ENCODE data around the gene IZUMO1.
A peak's percentile ranks its signal among the peaks of the same experiment; 100 is the strongest.
"Not testable (repeated sequence)": the region's sequence is repeated elsewhere in the genome, so short reads cannot be mapped to it uniquely, and the experiment has no call there.

Gene IZUMO1

DNA sequence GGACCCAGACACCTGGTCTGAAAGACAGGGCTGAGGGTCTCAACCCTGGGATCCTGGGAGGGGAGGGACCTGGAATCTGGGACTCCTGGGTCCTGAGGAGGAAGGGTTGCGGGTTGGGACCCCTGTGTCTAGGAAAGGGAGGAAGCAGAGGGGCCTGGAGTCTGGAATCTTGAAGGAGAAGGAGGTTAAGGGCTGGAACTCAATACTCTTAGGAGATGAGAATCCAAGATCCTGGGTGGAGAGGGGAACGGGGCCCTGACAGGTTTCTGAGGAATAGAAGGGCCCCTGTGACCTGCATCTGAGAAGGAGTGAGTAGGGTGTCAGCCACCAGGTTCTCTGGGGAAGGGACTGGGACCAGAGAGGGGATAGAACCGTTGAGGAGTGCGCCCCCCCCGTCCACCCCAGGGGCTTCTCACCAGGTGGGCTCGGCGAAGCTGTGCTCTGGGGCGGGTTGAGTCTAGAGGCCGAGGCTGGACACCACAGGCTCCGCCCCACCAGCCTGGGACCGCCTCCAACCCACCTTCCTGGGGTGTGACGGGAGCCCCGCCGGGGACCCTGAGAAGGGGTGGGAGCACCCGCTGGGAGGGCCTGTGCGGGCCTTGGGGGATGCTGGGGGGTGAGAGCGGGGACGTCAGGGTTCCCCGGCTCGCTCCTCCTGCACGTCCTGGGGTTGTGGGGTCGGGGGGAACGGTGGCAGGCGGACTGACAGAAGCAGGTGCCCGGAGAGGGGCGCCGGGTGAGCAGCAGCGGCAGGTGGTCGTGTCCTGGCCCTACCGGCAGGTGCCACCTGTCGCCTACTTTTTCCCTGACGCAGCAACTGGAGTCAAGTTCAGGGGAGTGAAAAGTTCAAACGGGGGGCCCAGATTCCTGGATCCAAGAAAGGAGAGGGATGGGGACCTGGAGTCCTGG, 27.2 kb downstream of the IZUMO1 start, which contains the start of gene MAMSTR:
TSS of gene MAMSTR (minus strand) at position 463 of the 909 bp plus-strand sequence. CDS start 694 bp downstream, outside the sequence.
- H3K4me3 ChIP-seq (ENCODE audit: low read depth, low read length), result peak within 1 kb of the TSS; percentile 44
- TF ChIP-seq, protein P1, sequence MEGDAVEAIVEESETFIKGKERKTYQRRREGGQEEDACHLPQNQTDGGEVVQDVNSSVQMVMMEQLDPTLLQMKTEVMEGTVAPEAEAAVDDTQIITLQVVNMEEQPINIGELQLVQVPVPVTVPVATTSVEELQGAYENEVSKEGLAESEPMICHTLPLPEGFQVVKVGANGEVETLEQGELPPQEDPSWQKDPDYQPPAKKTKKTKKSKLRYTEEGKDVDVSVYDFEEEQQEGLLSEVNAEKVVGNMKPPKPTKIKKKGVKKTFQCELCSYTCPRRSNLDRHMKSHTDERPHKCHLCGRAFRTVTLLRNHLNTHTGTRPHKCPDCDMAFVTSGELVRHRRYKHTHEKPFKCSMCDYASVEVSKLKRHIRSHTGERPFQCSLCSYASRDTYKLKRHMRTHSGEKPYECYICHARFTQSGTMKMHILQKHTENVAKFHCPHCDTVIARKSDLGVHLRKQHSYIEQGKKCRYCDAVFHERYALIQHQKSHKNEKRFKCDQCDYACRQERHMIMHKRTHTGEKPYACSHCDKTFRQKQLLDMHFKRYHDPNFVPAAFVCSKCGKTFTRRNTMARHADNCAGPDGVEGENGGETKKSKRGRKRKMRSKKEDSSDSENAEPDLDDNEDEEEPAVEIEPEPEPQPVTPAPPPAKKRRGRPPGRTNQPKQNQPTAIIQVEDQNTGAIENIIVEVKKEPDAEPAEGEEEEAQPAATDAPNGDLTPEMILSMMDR (IDR thresholded peaks at IDR 0.05; ENCODE audit: borderline replicate concordance, insufficient read depth, low read depth, low read length), result no peak

DNA sequence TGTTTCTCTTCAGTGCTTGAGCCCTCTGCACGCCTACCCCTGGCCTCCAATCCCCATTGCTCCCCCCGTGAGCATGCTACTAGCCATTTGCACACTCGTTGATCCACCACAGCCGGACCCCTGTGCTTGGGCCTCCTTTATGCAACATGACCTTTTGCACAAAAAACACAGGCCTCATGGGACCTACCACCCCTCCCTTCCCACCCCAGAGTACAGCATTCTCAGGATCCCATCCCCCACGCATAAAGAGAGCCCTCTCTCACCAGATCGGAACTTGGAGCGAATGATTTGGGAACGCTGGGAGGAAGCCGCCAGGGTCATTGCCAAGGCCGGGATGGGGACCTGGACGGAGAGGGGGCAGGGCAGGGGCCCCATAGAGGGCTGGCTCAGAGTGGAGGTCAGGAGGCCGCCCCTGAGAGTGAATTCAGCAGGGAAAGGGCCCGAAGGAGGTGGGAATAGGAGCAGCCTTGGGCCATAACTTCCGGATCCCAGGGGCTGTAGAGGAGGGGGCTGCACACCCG, 27.9 kb downstream of the IZUMO1 start:
- TF ChIP-seq, protein P1 (IDR thresholded peaks at IDR 0.05; ENCODE audit: borderline replicate concordance, insufficient read depth, low read depth, low read length), result no peak
- H3K4me3 ChIP-seq (ENCODE audit: low read depth, low read length), result no peak overlapping the region

DNA sequence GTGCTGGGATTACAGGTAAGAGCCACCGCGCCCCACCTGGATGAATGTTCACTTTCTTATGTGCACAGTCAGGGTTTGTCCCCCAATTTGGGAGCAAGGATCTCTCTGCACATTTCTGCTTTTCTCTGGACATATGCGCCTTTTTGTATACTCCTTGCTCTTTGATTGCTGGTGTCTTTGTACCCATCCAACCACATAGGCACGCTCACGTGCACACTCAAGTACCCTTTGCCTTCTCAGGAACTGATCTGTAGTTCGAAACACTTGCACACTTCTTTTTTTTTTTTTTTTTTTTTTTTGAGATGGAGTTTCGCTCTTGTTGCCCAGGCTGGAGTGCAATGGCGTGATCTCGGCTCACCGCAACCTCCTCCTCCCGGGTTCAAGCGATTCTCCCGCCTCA, 28.6 kb downstream of the IZUMO1 start:
- H3K4me3 ChIP-seq (ENCODE audit: low read depth, low read length), result not testable (repeated sequence)

DNA sequence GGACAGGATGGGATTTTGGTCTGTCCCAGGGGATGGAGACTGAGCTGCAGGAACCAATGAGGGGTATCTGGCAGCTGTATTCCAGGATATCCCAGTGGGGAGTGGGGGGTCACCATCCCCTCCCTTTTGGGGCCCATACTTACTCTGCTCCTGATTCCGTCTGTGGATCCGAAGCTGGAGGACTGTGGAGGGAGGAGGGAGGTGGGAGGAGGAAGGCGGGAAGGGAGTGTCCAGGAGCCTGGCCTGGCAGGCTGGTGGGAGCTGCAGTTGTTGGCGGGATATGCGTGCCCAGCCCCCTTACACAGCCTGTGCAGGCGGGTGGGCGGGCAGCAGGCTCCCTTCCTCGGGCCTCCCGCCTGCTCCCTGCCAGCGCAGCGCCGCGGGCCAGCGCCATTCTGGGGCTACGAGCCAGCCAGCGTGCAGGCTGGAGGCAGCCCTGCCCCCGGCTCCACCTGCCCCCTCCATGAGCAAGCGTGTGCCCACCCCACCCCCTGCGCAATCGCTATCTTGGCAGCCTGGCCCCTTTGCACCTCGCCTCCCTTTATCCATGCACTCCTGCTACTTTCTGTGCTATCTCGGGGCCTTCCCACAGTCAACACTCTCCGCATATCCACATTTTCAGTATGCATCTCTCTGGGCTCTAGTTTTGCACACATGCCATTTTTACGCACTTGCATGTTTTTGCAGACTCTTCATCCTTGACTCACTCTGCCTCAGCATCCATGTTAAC, 30.0 kb downstream of the IZUMO1 start:
- TF ChIP-seq, protein P1 (IDR thresholded peaks at IDR 0.05; ENCODE audit: borderline replicate concordance, insufficient read depth, low read depth, low read length), result no peak
- no peak overlapping the region for H3K4me3 ChIP-seq (ENCODE audit: low read depth, low read length)

DNA sequence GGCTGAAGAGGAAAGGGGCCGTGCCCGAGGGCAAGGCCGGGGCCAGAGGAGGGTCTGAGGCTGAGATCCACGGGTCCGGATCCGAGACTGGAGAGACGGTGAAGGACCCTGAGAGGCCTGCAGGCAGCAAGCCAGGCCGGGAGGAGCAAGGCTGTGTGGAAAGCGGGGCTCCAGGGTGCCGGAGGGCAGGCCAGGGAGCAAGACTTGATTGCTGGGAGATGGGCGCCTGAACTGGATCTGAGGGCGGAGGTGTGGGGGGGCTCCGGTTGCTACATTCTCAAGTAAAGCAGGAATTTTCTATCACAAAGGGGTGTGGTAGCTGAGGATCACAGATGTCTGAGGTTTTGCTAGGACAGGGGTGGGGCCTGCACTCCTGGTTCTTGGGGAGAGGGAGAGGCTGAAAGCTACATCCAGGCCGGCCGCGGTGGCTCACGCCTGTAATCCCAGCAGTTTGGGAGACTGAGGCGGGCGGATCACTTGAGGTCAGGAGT, 31.0 kb downstream of the IZUMO1 start:
- TF ChIP-seq, protein P1 (IDR thresholded peaks at IDR 0.05; ENCODE audit: borderline replicate concordance, insufficient read depth, low read depth, low read length), result no peak
- H3K4me3 ChIP-seq (ENCODE audit: low read depth, low read length), result no peak overlapping the region

DNA sequence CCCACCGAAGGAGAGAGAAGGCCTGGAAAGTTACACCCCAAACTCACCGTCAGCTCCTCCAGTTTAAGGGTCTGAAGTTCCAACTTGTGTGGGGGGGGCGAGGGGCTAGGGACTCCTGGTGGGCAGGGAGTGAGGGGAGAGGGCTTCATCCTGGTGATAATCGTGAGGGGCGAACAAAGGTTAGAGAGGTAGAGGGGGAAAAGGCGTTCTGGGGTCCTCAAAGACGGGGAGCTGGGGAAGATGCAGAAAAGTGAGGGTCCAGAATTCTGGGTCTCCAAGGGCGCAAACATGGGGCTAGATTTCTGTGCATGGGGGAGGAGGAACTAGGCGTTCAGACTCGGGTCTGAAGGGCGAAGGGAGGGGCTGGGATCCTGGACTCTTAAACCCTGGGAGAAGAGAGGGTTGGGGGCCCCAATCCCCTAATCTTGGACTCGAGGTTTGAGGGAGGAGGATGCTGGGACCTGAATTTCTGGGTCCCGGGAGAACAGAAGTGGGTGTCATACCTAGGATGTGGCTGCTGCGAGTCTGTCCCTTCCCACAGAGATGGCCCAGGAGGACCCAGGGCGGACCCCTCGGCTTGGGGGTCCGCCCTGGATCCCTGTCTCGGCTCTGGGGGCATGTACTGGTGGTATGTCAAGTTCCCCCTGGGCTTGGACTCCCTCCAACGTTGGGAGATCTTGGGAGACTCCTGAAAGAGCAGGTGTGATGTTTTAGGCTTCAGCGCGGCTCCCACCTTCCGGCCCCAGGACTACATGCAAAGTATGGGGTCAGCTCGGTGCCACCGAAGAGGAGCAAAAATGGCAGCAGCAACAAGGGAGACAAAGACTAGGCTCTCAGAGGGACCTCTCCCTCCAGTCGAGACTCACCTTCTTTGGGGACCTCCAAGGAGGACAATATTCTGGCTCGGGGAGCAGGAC, 31.7 kb downstream of the IZUMO1 start:
- TF ChIP-seq, protein P1 (IDR thresholded peaks at IDR 0.05; ENCODE audit: borderline replicate concordance, insufficient read depth, low read depth, low read length), result no peak
- H3K4me3 ChIP-seq (ENCODE audit: low read depth, low read length), result peak overlapping the region; percentile 57

All from GM12875 (cell line).